NCI-H526 treated with DMSO at 0.1 percent for 48 hours (cell line): ENCODE results near the gene MBP.
A peak's percentile ranks its signal among the peaks of the same experiment; 100 is the strongest.

ENCODE experiments used
- DNase-seq: peaks from one replicate; lab custom pipeline; 2025; lab: John Stamatoyannopoulos, UW

The MBP gene

DNA sequence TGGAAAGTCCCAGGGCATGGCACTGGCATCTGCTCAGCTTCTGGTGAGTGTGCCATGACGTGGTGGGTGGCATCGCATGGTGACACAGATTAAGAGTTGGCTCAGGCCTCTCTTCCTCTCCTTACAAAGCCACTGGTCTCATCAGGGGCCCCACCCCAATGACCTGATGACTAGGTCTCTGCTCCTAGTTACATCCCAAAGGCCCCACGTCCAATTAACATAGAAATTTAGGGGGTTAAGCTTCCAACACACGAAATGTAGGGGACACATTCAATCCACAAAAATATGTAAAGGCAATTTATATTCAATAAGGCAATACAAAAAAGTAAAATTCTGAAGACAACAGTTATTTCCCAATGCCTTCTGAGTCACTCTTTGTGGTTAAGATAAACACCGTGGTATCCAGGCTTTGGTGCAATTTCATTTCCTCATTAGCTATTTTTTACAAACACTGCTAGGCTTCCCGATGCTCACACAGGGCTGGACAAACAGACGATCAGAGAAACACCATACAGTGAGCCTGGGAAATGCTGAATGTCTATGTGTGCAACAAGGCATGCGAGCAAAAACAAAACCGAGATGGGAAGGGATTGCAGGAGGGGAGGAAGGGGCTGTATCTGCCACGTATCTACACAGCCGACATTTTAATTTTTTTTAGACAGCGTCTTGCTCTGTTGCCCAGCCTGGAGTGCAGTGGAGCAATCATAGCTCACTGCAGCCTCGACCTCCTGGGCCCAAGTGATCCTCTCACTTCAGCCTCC lies 67.2 kb downstream of the MBP start:
- no peak for DNase-seq

DNA sequence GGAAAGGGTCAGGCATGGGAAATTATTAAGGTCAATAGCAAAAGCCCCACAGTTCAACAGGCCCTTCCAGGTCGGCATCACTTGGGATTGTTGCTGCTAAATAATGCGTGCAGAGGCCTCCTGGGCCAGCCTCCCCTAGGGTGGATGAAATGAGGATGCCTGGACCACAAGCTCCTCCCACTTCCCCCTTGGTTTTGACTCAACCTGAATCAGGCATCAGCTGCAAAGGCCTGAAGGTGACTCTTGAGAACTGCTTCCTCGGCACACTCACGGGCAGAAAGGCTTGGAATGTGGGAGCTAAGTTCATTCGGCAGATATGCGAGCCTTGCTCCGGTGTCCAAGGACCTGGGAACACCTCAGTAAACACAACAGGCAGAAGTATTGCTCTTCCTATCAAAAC lies 69.3 kb downstream of the MBP start:
- no peak for DNase-seq

DNA sequence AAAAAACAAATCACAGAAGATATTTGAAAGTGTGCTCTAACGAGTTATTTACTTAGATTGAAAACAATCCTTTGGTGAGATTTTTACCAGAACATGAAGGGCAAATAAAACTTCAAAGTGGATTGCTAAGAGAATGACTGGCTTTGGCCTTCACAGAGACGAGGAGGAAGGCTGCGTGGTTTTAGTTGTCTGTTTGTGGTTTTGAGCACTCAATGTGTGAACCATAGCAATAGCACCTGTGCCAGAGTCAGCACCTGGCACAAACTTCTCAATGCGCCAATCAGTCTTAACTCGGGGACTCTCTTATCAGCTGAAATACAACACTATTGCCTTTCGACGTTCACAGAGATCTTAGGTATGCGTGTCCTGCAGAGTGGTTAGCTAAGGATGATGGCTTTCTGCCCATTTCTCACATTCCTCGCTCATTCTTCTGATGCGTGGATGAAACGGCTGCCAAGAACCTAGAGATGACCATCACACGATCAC lies 70.0 kb downstream of the MBP start:
- DNase-seq = no peak

DNA sequence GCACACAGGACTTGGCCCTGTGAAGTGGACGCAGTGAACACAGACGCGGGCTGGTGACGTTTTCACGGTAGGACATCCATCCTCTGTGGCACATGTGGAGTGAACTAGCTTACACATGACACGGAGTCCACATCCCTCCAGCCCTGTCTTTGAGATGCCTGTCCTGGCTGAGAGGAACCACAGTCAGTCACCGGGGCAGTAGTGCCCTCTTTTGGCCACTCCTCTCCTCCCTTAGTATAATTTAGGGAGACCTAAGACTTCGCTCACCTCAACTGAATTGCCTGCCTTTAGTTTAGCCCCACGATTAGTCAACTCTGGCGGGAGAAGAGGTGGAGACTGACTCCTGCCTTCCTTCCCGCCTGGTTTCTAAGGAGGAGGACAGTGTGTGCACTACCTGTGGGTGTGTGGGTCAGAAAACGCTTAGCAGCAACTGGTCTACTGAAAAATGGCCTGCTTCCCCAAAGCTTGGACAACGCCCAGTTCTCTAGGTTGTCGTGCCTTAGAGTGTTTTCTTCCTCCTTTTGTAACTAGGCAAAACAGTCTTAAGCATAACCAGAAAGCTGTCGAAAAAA lies 70.6 kb downstream of the MBP start:
- no peak for DNase-seq

DNA sequence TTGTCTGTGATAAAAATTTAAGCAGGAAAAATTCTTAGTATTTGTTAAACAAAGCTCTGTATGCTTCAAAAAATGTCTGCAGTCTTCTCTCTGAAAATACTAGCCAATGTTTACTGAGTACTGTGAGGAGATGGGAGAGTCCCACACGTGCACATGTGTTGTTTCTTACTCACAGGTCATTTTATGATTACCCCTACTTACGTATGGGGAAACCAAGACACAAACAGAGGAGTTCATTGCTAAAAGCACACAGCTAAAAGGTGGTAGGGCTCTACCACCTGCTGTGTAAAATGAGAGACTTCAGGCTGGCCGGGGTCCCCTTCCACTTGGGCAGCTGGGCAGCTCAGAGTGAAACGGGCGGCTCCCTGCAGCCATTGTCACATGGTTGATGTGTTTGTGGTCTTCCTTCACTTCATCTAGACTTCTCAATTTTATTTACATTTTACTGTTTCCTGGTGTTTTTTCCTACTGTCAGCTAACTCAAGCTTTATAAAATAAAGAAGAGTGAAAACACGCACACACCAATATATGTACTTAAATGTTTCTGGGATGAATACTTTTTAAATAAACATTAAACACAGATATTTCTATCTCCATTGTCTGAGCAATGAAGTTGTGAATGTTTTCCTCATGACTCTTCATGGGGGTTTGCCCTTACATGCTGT lies 71.2 kb downstream of the MBP start:
- DNase-seq = no peak

DNA sequence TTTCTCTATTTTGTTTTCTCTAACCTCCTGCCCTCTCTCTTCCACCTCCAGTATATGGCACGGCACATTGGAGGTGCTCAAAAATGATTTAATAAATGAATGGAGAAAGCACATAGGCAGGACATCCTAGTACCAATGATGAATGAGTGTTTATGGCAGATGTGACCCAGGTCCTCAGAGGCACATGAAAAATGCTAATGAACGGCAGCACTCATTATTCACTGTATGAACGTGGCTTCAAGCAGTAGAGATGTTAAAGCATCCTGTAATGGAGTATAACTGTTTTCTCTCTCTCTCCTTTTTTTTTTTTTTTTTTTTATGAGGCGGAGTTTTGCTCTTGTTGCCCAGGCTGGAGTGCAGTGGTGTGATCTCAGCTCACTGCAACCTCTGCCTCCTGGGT lies 72.4 kb downstream of the MBP start:
- no peak for DNase-seq

DNA sequence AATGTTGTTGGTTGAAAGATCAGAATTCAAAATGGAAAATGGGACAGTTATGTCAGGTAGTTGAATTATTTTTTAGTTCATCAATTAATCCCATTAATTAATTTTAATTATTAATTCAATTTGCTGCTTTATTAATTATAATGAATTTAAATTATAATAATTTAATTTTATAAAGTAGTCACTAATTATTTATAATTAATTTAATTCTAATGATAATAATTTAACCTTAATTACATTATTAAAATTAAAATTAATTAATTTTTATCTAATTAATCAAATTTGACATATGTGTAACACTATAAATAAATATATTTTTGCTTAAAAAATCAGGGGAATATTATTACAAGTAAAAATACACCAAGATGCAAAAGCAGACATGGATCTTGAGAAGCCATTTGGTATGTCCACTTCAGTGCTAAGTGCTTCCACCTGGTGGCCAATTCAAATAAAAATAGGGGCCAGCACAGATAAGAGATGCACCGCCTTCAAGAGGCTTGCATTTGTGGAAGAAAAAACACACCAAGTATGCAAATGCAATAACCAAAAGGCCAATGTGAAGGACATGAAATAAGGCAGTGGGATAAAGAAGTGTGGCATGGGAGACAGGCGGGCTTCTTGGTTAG lies 73.2 kb downstream of the MBP start:
- DNase-seq = peak; percentile 19

DNA sequence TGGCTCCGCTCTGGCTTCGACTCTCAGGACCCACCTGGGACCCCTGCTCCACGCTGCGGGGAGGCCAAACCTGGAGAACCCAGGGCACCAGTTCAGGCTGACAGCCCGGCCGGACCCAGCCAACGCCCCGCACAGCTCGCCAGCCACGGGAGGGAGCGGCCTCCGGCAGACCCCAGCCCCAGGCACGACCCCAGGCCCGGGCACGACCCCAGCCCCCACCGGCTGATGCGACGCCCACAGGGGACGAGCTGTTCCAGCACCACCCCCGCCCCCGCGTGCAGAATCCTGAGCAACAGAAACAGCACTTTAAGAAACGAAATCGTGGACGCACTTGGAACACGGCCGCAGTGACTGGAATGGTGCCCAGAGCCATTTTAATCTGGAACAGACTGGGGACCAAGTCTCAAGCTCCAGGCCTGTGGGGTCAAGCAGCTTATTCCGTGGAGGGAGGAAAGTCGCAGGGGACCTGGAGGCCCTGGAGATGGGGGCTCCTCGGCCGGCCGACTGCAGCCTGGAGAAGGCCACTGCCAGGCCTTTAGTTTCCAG lies 74.2 kb downstream of the MBP start:
- no peak for DNase-seq

DNA sequence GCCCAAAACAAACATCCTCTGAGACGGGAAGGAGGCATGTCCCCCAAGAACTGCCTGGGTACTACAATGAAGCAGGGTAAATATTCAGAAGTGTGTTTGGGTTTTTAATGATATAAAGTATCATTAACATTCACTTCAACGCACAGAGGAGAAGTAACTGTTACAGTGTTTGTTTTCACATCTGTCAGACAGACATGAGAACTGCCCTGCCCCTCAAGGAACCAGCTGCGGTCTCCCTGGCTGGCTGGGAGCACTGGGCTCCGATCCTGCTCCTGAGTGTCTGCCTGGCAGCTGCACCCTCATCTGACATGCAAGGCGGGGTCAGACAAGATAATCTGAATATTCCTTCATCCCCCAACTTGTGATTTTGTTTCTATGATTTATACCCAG lies 75.6 kb downstream of the MBP start:
- DNase-seq = no peak

DNA sequence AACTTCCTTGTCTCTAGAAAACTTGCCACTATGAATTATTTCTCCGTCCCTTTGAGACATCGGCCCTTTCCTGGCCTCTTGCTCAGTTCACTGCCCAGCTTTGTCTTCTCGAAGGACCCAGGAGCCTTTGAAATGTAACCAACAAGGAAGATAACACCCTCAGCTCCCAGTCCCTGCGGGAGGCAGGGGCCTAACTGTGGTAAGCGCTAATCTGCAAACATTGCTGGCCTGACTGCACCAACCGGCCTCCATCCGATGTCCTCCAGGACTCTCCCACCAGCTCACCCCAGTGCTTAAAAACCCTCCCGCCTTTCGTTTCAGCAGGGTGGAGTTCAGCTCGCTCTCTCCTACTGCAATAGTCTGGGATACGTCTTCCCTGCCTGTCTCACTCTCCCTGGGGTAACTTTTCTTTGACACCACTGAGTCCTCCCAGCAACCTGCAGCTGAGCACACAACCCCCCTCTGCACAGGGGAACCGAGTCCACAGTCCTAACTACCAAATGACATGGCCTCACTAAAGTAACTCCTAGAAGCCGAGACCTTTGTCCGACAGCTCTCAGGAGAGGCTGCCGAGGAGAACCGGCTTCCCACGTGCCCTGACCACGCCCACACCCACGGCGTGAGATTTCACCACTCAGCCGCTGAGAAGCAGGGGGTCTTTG lies 76.1 kb downstream of the MBP start:
- no peak for DNase-seq

DNA sequence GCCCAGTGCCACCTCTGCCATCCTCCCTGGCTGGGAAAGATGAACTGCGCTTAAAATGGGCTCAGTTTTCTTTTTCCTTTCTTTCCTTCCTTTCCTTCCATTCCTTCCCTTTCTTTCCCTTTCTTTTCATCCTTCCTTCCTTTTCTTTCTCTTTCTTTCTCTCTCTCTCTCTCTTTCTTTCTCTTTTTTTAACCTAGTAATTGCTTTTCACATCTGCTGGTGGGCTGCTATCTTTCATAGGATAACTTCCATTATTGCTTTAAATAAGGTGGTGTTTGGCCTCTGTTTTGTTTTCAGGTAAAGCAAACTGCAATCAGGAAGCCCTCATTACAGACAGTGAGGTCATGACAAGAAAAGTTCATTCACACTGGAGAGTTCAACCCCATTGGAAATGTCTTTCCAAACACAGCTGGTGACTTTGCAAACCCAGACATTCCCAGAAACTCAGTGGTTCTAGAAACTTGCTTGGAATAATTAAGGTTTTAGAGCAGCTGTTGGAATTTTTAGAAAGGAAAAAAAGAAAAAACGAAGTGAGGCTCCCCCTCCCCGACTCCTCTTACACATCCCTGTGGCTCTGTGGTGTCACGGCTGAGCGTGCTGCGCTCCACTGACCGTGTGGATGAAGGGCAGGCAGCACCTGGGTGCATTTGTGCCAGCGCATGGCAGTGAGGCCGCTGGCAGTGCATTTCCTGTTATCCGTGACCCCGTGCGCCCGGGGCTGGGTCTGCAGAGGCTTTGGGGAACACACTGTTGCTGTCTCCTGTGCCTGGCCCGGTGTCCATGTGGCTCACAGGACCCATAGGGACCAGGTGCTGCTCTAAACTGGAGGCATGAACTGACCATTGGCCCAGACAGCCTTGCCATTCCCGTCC lies 76.9 kb downstream of the MBP start:
- no peak for DNase-seq

DNA sequence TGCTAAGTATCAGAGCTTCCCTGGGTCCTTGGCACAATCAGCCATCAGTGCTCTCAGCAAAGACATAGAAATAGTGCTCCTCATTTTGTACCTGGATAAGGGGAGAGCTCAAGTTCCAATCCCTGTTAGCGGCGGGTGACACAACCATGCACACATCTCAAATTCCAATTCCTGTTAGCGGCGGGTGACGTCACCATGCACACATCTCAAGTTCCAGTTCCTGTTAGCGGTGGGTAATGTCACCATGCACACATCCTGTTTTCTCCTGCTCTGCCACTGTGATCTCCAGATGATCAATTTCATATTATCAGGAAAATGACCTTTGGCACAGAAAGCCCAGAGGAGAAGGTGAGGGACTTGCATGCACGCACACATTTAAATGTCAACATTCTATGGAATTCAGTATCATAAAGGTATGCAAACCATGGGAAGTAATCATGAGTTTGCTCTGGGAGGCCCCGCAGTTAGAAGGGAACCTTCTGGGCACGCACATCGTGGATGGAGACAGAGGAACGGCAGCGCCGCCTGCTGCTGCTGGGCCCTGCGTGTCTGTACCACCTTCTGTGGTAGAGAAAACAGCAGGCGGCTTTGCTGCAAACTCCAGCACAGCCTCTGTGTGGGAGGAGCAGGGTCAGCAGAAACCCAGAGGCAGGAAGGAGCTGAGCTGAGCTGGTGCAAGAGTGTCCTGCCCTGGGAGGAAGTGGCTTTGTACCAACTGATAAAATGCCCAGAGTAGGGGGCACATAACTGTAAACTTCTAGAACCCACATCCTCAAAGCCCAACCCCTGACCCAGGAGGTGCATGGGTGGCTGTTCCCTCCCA lies 77.8 kb downstream of the MBP start:
- DNase-seq = peak; percentile 52

DNA sequence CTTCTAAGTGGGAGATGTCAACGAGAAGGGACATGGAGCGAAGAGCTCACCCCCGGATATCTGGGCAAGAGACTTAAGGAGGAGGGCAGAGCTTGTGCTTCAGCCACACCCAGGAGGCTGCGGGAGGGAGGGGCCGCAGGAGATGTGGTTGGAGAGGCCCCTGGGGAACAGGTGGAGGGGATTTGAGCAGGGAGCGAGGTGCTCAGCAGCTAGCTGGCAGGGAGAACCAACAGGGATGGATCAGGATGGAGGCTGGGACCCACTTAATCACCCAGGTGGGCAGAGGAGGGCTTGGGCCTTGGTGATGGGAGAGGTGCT lies 78.3 kb downstream of the MBP start:
- DNase-seq = no peak

DNA sequence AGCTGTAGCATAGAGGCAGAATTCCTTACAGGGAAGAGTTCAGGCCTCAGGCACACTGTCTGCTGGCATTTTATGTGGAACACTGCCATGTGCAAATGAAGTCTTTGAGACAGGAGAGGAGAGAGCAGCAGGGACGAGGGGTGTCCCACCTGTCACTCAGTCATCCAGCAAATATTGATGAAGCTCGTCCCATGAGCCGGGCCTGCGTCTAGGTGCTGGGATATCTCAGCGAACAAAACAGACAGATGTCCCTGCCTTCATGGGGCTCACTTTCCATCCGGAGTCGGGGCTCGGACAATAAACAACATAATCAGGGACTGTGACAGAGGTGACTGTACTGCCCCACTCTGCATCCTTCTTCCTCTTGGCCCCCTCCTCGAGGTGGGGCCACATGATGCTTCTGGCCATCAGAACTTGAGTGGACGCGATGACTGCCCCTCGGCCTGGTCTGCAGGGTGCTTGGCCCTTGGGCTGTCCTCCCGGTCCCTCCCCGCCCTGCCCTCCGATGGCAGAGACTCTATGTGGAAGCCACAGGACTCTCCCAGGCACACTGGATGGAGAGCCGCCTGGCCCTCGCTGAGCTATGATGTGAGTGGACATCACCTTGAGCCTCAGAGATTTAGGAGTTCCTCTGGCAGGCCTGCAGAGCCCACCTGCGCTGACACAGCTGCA lies 78.8 kb downstream of the MBP start:
- DNase-seq = no peak

DNA sequence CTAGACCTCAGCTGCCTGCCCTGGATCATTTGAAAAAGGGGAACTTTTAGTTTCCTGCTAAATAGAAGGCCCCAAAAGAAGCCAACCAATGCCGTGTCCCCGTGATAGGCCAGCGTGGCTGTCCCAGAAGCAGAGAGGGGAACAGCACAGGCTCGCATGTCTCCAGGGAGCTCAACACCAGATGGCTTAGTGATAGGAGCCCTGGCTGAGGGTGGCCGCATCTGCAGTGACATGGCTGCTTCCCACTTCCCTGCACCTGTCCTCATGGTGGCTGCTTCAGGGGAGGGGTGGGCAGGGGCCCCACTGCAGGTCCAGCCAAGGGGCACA lies 79.6 kb downstream of the MBP start:
- no peak for DNase-seq

DNA sequence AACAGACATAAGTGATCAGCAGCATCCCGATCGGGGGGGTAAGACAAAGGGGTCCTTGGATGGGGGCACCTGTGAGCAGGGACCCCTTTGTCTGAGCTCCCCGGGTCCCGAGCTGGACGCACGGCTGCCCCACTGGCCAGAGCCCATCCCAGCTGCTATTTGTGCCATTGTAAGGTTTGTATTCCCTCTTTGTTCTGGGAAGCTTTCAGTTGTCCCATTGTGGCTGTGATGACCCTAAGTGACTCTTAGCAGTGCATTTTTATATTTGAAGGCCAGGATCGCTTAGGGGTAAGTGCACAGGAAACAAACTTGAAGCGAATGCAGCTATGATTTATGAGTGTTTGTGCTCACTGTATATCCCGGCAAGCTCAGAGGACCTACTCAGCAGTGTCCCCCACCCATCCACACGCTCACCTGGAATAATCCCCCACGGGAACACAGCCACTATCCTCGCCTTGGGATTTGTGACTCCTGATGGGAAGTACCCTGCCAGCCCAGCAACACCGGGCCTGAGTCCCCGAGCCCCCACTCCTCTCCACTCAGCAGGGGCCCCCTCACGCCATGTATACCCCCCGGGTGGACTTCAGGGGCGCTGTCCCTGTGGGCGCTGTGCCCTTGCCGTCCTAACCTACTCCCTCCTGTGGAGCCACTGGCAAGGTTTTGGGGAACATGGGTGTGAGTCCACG lies 80.1 kb downstream of the MBP start:
- DNase-seq = no peak

DNA sequence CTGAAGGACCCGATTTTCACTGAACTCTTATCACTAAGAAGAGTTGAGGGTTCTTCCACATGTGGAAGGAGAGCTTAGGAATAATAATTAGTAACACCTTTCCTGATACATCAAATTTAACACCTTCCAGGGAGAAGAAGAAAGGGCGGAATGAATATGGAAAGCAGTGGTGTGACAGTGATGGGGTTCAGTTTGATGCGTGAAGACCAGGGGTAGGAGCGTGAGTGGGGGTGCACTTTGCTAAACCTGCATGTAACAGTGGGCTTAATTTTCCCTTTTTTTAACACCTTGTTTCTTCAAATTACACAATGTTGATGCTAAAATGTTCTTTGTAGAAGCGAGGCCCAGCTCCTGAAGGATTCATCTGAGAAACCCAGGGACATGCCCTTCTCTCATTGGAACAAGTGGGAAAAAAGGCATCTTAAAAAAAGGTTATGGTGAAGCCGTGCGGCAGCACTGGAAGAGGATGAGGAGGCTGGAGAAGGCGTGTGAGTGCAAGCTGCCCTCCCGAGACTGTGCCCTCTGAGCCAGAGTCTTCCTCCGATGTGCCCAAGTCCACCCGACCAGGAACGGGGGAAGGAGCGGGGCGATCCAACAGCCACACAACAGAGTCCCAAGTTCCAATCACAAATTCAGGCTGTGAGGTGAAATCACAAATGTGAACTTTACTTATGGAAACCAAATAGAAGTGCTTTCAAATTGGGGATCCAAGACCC lies 80.8 kb downstream of the MBP start:
- no peak for DNase-seq

DNA sequence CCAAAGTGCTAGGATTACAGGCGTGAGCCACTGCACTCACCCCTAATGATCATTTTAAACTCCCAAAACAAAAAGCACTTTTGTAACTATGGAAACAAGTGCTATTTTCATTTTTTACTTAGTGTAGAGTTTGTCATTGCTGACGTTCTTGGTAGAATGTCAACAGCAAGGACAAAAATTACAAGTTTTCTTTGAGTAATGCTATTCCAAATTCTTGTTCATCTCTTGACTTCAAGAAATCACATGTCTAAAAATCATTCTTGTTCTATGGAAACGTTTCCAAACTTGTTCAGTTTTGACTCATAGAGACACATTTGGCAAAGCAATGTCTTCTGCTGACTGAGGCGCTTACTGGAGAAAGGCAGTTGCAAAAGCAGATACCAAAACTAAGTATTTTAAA lies 82.6 kb downstream of the MBP start:
- DNase-seq = no peak
